Upper lobe of left lung (tissue), 4 donors: ENCODE data around the gene MCUB.

Source experiments
- POLR2A ChIP-seq, 4 donors: fragments of 450-650 bp; IDR thresholded peaks; one replicate each; pipeline ENCODE4 v1.5.1; 2016 to 2017; ENCODE audit warnings: antibody characterized with exemption in 4 of 4, mild to moderate bottlenecking in 2 of 4
- POLR2AphosphoS5 ChIP-seq, 2 donors: sonication (generic); formaldehyde crosslinking; IDR thresholded peaks; one replicate each; pipeline ENCODE4 v1.5.1; 2017; ENCODE audit warnings: antibody characterized with exemption in 2 of 2
- TF ChIP-seq, protein P1 (sequence below), 6 experiments: fragments of 450-650 bp in 4 of 6; fragments of 200-600 bp in 2 of 6; sonication (generic) in 2 of 6; IDR thresholded peaks; one replicate each; pipeline ENCODE4 v1.5.1; 2016 to 2019; ENCODE audit warnings: antibody characterized with exemption in 6 of 6

DNA sequence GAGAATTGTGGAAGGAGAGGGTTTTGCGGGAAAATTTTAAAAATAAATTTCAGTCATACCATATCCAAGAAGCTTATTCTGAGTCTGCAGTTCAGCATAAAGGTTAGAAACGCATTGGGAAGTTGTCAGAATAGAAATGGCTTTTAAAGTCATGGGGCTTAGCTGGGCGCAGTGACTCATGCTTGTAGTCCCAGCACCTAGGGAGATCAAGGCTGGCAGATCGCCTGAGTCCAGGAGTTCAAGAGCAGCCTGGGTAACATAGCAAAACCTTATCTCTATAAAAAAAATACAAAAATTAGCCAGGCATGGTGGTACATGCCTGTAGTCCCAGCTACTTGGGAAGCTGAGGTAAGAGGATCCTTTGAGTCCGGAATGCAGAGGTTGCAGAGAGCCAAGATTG lies 173.7 kb downstream of the MCUB start:
- TF ChIP-seq, protein P1, sequence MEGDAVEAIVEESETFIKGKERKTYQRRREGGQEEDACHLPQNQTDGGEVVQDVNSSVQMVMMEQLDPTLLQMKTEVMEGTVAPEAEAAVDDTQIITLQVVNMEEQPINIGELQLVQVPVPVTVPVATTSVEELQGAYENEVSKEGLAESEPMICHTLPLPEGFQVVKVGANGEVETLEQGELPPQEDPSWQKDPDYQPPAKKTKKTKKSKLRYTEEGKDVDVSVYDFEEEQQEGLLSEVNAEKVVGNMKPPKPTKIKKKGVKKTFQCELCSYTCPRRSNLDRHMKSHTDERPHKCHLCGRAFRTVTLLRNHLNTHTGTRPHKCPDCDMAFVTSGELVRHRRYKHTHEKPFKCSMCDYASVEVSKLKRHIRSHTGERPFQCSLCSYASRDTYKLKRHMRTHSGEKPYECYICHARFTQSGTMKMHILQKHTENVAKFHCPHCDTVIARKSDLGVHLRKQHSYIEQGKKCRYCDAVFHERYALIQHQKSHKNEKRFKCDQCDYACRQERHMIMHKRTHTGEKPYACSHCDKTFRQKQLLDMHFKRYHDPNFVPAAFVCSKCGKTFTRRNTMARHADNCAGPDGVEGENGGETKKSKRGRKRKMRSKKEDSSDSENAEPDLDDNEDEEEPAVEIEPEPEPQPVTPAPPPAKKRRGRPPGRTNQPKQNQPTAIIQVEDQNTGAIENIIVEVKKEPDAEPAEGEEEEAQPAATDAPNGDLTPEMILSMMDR (IDR thresholded peaks at IDR 0.05): no peak
- TF ChIP-seq POLR2A (IDR thresholded peaks at IDR 0.05) (no peak), POLR2AphosphoS5 (IDR thresholded peaks at IDR 0.05) (no peak)
